NCI-H345 treated with DMSO at 0.1 percent for 48 hours (cell line): ENCODE data around the gene MYOG.

ENCODE experiments used
- DNase-seq: peaks from one replicate; lab custom pipeline; 2025; ENCODE audit not compliant: unreplicated experiment; lab: John Stamatoyannopoulos, UW

Gene MYOG

GRCh38 chr1:203091199-203091477 is 5.3 kb upstream of the MYOG start:
- DNase-seq: no peak

- DNase-seq: no peak
These were observed 4.8 kb upstream of the MYOG start for GRCh38 chr1:203090421-203091198.

- no peak for DNase-seq
These were observed 3.8 kb upstream of the MYOG start for GRCh38 chr1:203089651-203090045.

GRCh38 chr1:203089001-203089650 is 3.3 kb upstream of the MYOG start:
- DNase-seq: no peak

GRCh38 chr1:203088441-203088840 is 2.6 kb upstream of the MYOG start:
- no peak for DNase-seq

GRCh38 chr1:203086992-203087763 is 1.4 kb upstream of the MYOG start:
- DNase-seq: no peak

- DNase-seq: no peak
These were observed 954 bp downstream of the MYOG start for GRCh38 chr1:203084588-203085527.

GRCh38 chr1:203083463-203083921 is 2.3 kb downstream of the MYOG start:
- no peak for DNase-seq

- DNase-seq: no peak
These were observed 3.0 kb downstream of the MYOG start for GRCh38 chr1:203082571-203083462.

- no peak for DNase-seq
These were observed 3.6 kb downstream of the MYOG start for GRCh38 chr1:203082231-203082505.

- DNase-seq: no peak
These were observed 4.2 kb downstream of the MYOG start for GRCh38 chr1:203081465-203082230.

- DNase-seq: no peak
These were observed 5.4 kb downstream of the MYOG start for GRCh38 chr1:203080456-203080855.

- no peak for DNase-seq
These were observed 7.3 kb downstream of the MYOG start for GRCh38 chr1:203078478-203078877.

- DNase-seq: no peak
These were observed 7.9 kb downstream of the MYOG start for GRCh38 chr1:203077956-203078355.

GRCh38 chr1:203077367-203077766 is 8.4 kb downstream of the MYOG start:
- DNase-seq: no peak

- no peak for DNase-seq
These were observed 9.7 kb downstream of the MYOG start for GRCh38 chr1:203076031-203076511.

GRCh38 chr1:203075236-203076030 is 10.4 kb downstream of the MYOG start:
- no peak for DNase-seq

GRCh38 chr1:203074610-203075009 is 11.2 kb downstream of the MYOG start:
- no peak for DNase-seq
